Measurements from ENCODE around the gene WLS.

DNA sequence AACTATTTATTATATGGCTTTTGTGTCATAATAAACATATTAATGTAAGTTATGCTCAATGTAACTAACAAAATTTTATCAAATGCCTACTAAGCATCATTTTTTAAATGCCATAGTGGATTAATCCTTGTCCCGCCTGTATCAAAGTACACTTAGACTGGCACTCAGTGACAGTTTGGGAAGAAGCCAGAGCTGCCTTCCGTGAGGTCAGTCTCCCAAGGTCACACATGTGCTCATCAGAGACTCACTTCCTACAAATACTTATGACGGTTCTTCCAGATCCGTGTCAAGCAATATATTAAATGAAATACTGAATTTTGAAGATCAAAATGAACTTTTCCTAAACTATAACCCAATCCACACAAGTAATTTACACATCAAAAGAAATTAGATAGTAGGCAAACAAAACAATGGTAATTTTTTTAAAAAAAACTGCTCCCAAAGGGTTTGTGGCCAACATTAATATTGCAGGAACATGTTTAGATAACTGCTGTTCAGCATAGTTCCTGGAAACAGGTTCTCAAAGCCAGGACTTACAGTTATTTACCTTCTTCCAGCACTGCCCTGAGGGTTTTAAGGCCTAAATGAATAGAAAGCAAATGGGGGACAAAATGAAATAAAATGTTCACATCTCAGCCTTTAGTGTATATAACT, 27.2 kb downstream of the WLS start:
- TF ChIP-seq, protein P1, sequence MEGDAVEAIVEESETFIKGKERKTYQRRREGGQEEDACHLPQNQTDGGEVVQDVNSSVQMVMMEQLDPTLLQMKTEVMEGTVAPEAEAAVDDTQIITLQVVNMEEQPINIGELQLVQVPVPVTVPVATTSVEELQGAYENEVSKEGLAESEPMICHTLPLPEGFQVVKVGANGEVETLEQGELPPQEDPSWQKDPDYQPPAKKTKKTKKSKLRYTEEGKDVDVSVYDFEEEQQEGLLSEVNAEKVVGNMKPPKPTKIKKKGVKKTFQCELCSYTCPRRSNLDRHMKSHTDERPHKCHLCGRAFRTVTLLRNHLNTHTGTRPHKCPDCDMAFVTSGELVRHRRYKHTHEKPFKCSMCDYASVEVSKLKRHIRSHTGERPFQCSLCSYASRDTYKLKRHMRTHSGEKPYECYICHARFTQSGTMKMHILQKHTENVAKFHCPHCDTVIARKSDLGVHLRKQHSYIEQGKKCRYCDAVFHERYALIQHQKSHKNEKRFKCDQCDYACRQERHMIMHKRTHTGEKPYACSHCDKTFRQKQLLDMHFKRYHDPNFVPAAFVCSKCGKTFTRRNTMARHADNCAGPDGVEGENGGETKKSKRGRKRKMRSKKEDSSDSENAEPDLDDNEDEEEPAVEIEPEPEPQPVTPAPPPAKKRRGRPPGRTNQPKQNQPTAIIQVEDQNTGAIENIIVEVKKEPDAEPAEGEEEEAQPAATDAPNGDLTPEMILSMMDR (IDR thresholded peaks at IDR 0.05), result no peak
- no peak for TF ChIP-seq POLR2A (IDR thresholded peaks at IDR 0.05)

All from ovary (tissue), 3 donors.